Measurements from ENCODE around the gene GINS1.

DNA sequence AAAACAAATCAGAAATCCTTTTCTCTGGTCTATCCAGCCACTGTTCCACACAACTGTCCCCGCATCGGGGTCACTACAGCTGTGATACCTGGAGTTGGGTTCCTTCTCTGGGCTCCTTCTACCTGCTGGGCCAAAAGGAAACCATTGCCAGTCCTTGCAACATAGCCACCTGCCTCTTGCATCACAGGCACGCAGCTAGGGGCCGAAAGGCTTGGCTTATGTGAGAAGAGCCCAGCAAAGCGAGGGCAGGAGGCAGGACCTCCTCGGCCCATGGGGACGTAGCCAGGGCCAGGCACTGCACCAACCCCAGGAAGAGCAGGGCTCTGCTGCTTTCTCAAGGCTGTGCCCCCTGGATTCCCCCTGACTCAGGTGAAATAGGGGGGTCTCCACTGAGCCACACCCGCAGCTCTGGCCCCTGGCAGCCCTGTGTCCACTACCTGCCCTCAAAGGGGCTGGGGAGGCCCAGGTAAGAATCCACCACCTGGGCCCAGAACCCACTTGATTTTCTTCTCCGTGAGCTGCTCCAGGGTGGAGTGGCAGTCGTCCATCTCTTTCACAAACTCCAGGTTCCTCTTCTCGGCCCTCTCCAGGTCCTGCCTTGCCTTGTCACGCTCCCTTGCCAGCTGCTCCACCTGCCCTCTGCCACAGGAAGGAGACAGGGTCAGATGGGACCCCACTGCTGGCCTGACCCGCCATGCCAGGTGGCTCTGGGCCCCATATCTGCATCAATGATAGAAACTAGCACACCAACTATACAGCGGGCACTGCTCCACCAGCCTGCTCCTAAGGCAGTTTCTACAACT, 88.9 kb downstream of the GINS1 start:
- TF ChIP-seq GATA3 (IDR thresholded peaks at IDR 0.05; ENCODE audit: low read depth, low read length) (no peak), GATA2 (IDR thresholded peaks at IDR 0.05; ENCODE audit: low read depth, low read length) (no peak)
